GM18873 (cell line): ENCODE data around the gene ARG2.

Source experiments
- ATAC-seq: cut with Tn5 transposase; IDR thresholded peaks from one replicate; pipeline ENCODE4 v1.9.1; 2021; ENCODE audit warnings: mild to moderate bottlenecking, moderate library complexity, moderate number of reproducible peaks; ENCODE audit not compliant: unreplicated experiment, low FRiP score

ARG2 gene

DNA sequence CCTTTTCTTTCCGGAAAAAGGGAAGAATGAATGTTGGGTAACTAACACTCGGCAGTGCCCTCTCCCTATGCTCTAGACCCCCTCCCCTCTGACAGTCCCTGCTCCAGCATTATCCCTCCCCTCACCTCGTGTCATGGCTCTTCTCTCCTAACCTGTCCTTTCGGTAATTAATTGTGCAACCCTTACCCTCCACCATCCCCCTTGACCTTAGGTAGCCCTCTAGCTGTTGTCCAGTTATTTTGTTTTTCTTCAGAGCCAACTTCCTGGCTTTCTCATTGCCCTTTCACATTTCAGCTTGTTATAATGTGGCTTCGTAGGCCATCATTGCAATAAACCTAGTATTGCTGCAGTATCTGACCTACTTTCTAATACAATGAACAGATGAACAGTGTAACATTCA is 11.2 kb downstream of the ARG2 start:
- ATAC-seq: no peak

GRCh38 chr14:67633451-67634147 is 13.9 kb downstream of the ARG2 start:
- ATAC-seq: no peak

DNA sequence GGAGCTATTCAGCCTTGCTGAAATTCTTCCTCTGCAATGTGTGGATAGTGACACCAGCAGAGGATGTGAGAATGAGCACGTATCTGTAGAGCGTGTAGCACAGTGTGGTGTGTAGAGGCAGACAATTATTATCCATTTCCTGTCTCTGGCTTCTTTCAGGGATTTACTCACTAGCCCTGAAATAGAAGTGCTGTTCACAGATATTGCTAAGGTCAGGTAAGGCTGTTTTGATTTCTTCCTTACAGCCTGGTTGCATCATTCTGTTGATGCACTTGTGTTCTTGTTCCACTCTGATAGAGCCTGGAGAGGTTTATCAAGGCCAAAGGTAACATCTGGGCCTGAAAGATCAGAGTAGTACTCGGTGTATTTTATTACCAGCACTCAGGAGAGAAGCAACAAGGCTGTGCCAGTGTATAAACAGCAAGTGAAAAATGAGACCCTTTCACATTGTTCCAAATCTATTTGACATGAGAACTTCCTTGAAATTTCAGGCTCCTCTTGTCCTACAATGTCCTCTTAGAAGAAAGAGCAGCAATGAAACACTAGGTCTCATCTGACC is 16.7 kb downstream of the ARG2 start:
- ATAC-seq: no peak

DNA sequence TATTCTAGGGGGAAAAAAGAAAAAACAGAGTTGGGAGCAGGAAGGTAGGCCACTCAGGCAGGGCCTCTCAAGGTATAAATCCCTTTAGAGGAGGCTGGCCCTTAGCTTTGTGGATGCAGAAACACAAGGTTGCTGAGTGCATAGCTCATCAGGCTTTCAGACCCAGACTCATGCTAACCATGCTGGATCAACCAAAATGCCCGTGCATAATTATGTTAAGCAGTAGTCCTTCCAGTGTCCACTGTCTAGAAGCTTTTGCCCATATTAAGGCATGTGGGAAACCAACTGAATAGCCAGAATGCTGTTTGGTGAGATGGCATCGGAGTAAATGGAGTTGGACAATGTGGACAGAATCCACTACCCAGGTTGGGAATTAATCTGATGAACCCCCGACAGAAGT is 18.9 kb downstream of the ARG2 start:
- no peak for ATAC-seq

DNA sequence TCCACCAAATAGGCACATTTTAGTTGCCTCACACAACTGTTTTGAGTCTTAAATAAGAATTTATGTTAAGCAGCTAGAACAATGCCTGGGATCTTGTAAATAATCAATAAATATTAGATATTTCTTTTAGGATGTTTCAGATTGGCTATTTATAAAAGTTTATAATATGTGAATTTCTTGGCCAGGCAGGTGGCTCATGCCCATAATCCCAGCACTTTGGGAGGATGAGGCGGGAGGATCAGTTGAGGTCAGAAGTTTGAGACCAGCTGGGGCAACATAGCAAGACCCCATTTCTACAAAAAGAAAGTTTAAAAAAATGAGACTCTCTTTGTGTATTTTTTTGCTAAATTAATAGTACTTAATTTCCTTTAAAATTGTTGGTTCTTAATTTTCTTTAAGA is 21.8 kb downstream of the ARG2 start:
- no peak for ATAC-seq

DNA sequence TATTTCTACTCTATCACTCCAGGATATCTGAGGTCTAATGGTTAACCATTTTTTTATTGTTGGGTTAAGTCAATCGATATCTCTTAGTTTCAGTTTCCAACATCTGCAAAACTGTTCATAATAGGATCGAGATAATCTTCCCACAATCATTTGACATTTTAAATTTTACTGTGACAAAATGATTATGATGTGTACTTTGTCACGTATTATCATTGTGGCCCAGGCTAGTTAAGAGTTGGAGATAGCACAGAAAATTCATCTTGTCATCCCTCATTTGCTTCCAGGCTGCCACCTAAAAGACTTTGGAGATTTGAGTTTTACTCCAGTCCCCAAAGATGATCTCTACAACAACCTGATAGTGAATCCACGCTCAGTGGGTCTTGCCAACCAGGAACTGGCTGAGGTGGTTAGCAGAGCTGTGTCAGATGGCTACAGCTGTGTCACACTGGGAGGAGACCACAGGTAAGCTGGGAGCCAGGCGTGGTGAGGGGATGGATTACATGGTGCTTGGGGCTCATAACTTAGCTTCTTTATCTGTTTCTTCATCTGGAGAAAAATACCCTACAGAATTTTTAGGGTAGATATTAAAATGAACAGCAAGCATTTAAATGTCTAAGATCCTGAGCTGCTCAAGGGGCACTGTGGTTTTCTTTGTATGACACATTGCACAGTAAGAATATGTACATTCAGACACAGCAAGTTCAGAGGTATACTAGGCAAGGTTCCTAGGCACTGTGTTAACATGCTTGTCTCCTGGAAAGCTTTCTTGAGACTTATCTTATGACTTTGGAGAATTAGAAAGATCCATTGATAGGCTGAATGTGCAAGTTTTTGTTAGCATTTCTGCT is 22.4 kb downstream of the ARG2 start:
- no peak for ATAC-seq

DNA sequence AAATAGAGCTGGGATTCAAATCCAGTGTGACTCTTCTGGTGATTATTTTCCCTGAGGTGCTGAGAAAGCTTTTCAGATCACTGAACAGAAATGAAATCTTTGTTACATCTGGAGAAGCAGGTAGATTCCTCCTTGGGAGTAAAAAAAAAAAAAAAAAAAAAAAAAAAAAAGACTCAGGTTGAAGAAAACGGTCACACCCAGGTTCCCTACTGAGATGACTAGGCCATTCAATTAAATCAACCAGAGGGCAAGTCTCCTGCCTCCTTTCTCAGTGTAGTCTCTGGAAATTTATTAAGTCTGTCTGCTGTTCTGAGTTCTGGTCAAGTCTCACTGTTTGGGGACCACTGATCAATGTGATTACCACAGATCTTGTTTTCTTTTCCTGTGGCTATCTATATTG is 24.0 kb downstream of the ARG2 start:
- no peak for ATAC-seq

DNA sequence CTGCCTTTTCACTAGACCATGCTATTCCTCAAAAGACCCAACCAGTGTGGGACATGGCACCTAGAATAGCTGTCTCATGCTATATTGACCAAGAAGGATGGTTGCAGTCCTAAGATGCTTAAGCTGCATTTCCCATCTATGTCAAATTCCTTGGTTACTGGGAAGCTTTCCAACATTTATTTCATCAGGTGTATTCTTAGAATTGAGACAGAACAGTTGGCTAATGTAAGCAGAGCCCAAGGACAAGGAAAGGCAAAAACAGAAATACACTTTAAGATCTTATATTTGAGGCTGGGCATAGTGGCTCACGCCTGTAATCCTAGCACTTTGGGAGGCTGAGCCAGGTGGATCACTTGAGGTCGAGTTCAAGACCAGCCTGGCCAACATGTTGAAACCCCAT is 24.7 kb downstream of the ARG2 start:
- no peak for ATAC-seq

- ATAC-seq: no peak
These were observed 25.7 kb downstream of the ARG2 start for GRCh38 chr14:67645414-67645813.

- ATAC-seq: no peak
These were observed 26.4 kb downstream of the ARG2 start for GRCh38 chr14:67646131-67646530.

GRCh38 chr14:67650151-67650550 is 30.4 kb downstream of the ARG2 start:
- ATAC-seq: no peak

DNA sequence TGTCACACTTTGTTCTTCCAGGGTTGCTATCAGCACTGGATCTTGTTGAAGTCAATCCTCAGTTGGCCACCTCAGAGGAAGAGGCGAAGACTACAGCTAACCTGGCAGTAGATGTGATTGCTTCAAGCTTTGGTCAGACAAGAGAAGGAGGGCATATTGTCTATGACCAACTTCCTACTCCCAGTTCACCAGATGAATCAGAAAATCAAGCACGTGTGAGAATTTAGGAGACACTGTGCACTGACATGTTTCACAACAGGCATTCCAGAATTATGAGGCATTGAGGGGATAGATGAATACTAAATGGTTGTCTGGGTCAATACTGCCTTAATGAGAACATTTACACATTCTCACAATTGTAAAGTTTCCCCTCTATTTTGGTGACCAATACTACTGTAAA is 31.0 kb downstream of the ARG2 start:
- no peak for ATAC-seq

- no peak for ATAC-seq
These were observed 32.5 kb downstream of the ARG2 start for GRCh38 chr14:67652189-67652588.

GRCh38 chr14:67653651-67654280 is 34.0 kb downstream of the ARG2 start:
- ATAC-seq: no peak

GRCh38 chr14:67663633-67664032 is 43.9 kb downstream of the ARG2 start:
- ATAC-seq: no peak

GRCh38 chr14:67665868-67666267 is 46.1 kb downstream of the ARG2 start:
- no peak for ATAC-seq

DNA sequence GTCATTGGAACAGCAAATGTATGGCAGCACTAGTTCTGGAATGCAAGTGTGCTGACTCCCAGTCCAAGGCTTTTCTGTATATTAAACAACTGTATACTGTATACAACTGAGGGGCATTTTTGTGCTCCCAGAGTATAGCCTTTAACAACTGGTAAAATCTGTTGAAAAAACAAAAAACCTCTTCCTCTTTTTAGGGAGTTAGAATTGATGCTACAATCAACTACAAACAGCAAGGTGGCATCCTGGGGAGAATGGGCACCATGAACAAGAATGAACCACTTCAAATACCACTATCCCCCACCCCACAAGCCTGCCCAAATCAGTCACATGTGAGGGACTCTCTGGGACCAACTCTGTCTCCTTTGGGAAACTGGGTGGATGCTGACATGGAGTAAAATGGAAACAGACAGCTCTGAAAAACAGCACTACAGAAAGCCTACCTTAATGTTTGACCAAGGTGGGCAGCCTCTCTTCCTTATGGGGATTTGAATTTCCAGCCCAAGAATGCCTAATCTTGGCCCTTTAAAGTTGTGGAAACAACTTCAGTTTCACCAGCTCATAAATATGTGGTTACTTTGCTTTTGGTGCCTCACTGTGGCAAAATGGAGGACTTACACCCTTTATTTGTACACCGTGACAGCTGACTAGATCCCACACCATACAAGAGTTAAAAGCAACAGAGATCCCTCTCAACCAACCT is 47.2 kb downstream of the ARG2 start:
- no peak for ATAC-seq

- no peak for ATAC-seq
These were observed 48.8 kb downstream of the ARG2 start for GRCh38 chr14:67668559-67668958.

GRCh38 chr14:67673451-67673850 is 53.7 kb downstream of the ARG2 start:
- no peak for ATAC-seq

DNA sequence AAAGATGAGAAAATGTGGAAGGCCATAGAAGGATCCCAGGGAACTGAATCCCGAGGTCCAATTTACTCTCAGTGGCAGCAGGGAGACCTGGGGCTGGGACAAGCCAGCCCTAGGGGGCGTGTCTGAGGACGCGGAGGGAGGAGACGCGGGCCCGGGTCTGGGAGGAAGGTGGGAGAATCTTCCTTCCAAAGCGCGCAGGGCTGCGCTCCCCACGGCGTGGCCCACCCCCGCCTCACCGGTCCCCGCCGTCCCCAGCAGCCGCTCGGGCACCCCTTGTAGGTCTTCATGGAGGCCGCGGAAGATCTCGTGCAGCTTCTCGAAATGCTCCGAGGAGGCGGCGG is 54.4 kb downstream of the ARG2 start:
- ATAC-seq: no peak
